HepG2 (cell line): ENCODE data around the gene CALML6. TPM values are rescaled to one million over a fixed set of nuclear protein-coding genes. Genes with fewer than 3 reads are reported as not detected.
A peak's percentile ranks its signal among the peaks of the same experiment; 100 is the strongest.

Experiments
- AHR ChIP-seq: IDR thresholded peaks from 2 replicates; pipeline ENCODE4 v1.6.1; 2018; ENCODE audit warnings: missing genetic modification reagents, missing compliant biosample characterization
- ATF7 ChIP-seq, 2 experiments: fragments of 450-650 bp in 1 of 2; sonication (generic) in 1 of 2; formaldehyde crosslinking in 1 of 2; IDR thresholded peaks; 2 replicates each; pipeline versions ENCODE4 v1.4.0 to v1.6.1; 2016 to 2020; ENCODE audit warnings: antibody characterized with exemption in 1 of 2, mild to moderate bottlenecking in 1 of 2, missing genetic modification reagents in 1 of 2
- KLF16 ChIP-seq, 2 experiments: sonication (generic) in 1 of 2; formaldehyde crosslinking in 1 of 2; IDR thresholded peaks; 2 replicates each; pipeline versions ENCODE4 v1.6.1 to v1.8.0; 2016 to 2023; ENCODE audit warnings: missing genetic modification reagents in 2 of 2, missing compliant biosample characterization in 1 of 2
- RBFOX2 ChIP-seq: fragments of 200-400 bp; formaldehyde crosslinking; IDR thresholded peaks from 2 replicates; pipeline ENCODE4 v1.6.1; 2017; ENCODE audit warnings: low read depth, mild to moderate bottlenecking, low read length
- RNF2 ChIP-seq: fragments of 450-650 bp; conservative IDR thresholded peaks from 2 replicates; pipeline ENCODE4 v1.6.1; 2016; ENCODE audit warnings: low read depth
- RXRA ChIP-seq: sonication (generic); formaldehyde crosslinking; IDR thresholded peaks from 2 replicates; pipeline ENCODE4 v1.5.1; 2020; ENCODE audit warnings: missing genetic modification reagents
- TBP ChIP-seq: sonication (generic); formaldehyde crosslinking; IDR thresholded peaks from 2 replicates; pipeline ENCODE4 v1.5.0; 2020; ENCODE audit warnings: missing genetic modification reagents
- ZNF296 ChIP-seq: sonication (generic); formaldehyde crosslinking; conservative IDR thresholded peaks from 2 replicates; pipeline ENCODE4 v1.5.0; 2020; ENCODE audit warnings: mild to moderate bottlenecking, missing genetic modification reagents
- ZNF34 ChIP-seq: sonication (generic); formaldehyde crosslinking; IDR thresholded peaks from 2 replicates; pipeline ENCODE4 v1.4.0; 2020; ENCODE audit warnings: mild to moderate bottlenecking, missing genetic modification reagents, borderline replicate concordance
- ZNF44 ChIP-seq: sonication (generic); formaldehyde crosslinking; IDR thresholded peaks from 2 replicates; pipeline ENCODE4 v1.5.1; 2020; ENCODE audit warnings: mild to moderate bottlenecking, missing genetic modification reagents
- ZNF513 ChIP-seq: sonication (generic); formaldehyde crosslinking; conservative IDR thresholded peaks from 2 replicates; pipeline ENCODE4 v1.5.0; 2020; ENCODE audit warnings: missing genetic modification reagents
- ZNF564 ChIP-seq: sonication (generic); formaldehyde crosslinking; IDR thresholded peaks from 2 replicates; pipeline ENCODE4 v1.8.1; 2023; ENCODE audit warnings: mild to moderate bottlenecking, missing genetic modification reagents
- ZNF747 ChIP-seq: sonication (generic); formaldehyde crosslinking; IDR thresholded peaks from 2 replicates; pipeline ENCODE4 v1.8.1; 2023; ENCODE audit warnings: missing genetic modification reagents, mild to moderate bottlenecking, borderline replicate concordance
- ZNF816 ChIP-seq: sonication (generic); formaldehyde crosslinking; IDR thresholded peaks from 2 replicates; pipeline ENCODE4 v1.8.0; 2022; ENCODE audit warnings: missing genetic modification reagents, mild to moderate bottlenecking, borderline replicate concordance
- ZNF878 ChIP-seq: sonication (generic); formaldehyde crosslinking; IDR thresholded peaks from 2 replicates; pipeline ENCODE4 v1.8.1; 2023; ENCODE audit warnings: mild to moderate bottlenecking, missing genetic modification reagents, moderate library complexity
- ZSCAN20 ChIP-seq: sonication (generic); formaldehyde crosslinking; IDR thresholded peaks from 2 replicates; pipeline ENCODE4 v1.4.0; 2020; ENCODE audit warnings: missing genetic modification reagents, mild to moderate bottlenecking, borderline replicate concordance
- polyA plus RNA-seq, 8 experiments: library from polyadenylated mRNA; depleted of rRNA in 3 of 8; stranded (reverse) in 7 of 8; unstranded in 1 of 8; fragments of >200 nt; fragmentation: Illumina TruSeq in 4 of 8; extraction: Trizol in 4 of 8; gene quantifications; 2 replicates each; pipeline versions ENCODE4 v1.2.1 to v1.2.3, GENCODE V29; 2011 to 2016; ENCODE audit warnings: low read depth in 4 of 8, missing spikeins in 1 of 8, mixed read lengths in 1 of 8; ENCODE audit not compliant: insufficient read depth in 1 of 8
- total RNA-seq, 5 experiments: library from RNA; depleted of rRNA; stranded (reverse); fragments of >200 nt; fragmentation: Illumina TruSeq; extraction: Trizol; gene quantifications; 2 replicates each; pipeline ENCODE4 v1.2.3, GENCODE V29; 2016; ENCODE audit warnings: low read depth in 1 of 5
- TF ChIP-seq, protein P1 (sequence below): sonication (generic); formaldehyde crosslinking; IDR thresholded peaks from 2 replicates; pipeline ENCODE4 v1.4.0; 2020; ENCODE audit warnings: mild to moderate bottlenecking, missing genetic modification reagents

Gene CALML6
- total and polyA plus RNA-seq, 2 of the 13 experiments (the other 11 are each of a cell fraction or from before 2014, with no cell fraction given), result 0.11 to 0.12 TPM

- TF ChIP-seq, protein P1, sequence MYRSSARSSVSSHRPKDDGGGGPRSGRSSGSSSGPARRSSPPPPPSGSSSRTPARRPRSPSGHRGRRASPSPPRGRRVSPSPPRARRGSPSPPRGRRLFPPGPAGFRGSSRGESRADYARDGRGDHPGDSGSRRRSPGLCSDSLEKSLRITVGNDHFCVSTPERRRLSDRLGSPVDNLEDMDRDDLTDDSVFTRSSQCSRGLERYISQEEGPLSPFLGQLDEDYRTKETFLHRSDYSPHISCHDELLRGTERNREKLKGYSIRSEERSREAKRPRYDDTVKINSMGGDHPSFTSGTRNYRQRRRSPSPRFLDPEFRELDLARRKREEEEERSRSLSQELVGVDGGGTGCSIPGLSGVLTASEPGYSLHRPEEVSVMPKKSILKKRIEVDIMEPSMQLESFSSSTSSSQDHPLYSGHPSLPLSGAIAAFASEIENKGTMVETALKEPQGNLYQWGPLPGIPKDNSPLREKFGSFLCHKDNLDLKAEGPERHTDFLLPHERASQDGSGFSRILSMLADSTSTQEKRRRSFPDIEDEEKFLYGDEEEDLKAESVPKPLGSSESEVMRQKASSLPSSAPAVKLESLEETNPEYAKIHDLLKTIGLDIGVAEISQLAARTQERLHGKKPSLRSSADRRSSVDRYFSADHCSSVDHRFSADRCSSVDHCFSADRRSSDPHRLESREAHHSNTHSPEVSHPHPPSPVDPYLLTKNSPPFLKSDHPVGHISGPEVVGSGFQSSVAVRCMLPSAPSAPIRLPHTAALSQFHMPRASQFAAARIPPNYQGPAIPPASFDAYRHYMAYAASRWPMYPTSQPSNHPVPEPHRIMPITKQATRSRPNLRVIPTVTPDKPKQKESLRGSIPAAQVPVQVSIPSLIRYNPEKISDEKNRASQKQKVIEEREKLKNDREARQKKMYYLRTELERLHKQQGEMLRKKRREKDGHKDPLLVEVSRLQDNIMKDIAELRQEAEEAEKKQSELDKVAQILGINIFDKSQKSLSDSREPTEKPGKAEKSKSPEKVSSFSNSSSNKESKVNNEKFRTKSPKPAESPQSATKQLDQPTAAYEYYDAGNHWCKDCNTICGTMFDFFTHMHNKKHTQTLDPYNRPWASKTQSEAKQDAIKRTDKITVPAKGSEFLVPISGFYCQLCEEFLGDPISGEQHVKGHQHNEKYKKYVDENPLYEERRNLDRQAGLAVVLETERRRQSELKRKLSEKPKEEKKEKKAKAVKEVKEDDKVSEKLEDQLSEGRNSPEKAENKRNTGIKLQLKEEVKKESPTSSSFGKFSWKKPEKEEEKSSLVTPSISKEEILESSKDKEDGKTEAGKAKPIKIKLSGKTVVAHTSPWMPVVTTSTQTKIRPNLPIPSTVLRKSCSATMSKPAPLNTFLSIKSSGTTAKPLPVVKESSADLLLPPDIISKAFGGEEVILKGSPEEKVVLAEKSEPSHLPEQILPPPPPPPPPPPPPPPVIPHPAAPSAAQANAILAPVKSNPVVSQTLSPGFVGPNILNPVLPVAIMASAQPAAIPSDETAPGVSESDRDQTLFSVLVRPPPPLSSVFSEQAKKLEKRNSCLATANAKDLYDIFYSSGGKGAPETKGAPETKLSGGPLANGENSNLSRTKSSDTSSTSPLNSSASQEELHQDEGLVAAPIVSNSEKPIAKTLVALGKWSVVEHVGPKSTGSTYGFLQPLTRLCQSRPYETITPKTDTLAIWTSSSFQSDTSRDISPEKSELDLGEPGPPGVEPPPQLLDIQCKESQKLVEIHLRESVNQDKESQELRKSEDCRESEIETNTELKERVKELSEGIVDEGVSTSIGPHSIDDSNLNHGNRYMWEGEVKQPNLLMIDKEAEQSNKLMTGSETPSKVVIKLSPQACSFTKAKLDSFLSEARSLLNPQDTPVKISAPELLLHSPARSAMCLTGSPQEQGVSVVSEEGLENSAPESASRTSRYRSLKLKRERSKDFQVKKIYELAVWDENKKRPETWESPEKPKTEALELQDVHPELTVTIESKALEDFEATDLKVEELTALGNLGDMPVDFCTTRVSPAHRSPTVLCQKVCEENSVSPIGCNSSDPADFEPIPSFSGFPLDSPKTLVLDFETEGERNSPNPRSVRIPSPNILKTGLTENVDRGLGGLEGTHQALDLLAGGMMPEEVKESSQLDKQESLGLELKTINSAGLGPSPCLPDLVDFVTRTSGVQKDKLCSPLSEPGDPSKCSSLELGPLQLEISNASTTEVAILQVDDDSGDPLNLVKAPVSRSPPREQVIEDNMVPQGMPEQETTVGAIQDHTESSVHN (CRISPR knock-in tag), result peak; percentile 49; the same call in 1 of the 2 replicates
- TF ChIP-seq TBP (CRISPR knock-in tag) (no peak; the same call in 1 of the 2 replicates), ZNF816 (CRISPR knock-in tag) (no peak), ATF7 (IDR thresholded peaks at IDR 0.05) (no peak), ATF7 (CRISPR knock-in tag; IDR thresholded peaks at IDR 0.05) (peak; percentile 3; the same call in 1 of the 2 replicates), ZNF34 (CRISPR knock-in tag) (no peak), ZNF44 (CRISPR knock-in tag) (no peak; the same call in 1 of the 2 replicates), RXRA (CRISPR knock-in tag) (peak; percentile 93), ZNF564 (CRISPR knock-in tag) (peak; percentile 80; the same call in 1 of the 2 replicates), RNF2 (no peak), ZNF878 (peak; percentile 67; the same call in 1 of the 2 replicates), ZNF296 (CRISPR knock-in tag) (no peak; the same call in 1 of the 2 replicates), ZNF513 (CRISPR knock-in tag) (no peak), KLF16 (CRISPR knock-in tag; IDR thresholded peaks at IDR 0.05) (peak in 1 of 2 experiments; percentile 28; a peak in 2 of 4 replicates), ZSCAN20 (CRISPR knock-in tag) (no peak; the same call in 1 of the 2 replicates), ZNF747 (peak; percentile 96; the same call in 1 of the 2 replicates), RBFOX2 (peak; percentile 88), AHR (CRISPR knock-in tag) (no peak; the same call in 1 of the 2 replicates)
Measured at GRCh38 chr1:1942753-1943656, 27.9 kb downstream of the CALML6 start (continued).
